Body of pancreas (tissue), 4 donors: Measurements from ENCODE around the gene NTRK2.

Experiments used
- CTCF ChIP-seq, 7 experiments: fragments of 450-650 bp in 4 of 7; fragments of 200-600 bp in 3 of 7; sonication (generic) in 3 of 7; IDR thresholded peaks; one replicate each; pipeline ENCODE4 v1.5.1; 2016 to 2019; ENCODE audit warnings: antibody characterized with exemption in 7 of 7
- POLR2A ChIP-seq, 3 donors: fragments of 450-650 bp; IDR thresholded peaks; one replicate each; pipeline ENCODE4 v1.6.1; 2016; ENCODE audit warnings: antibody characterized with exemption in 3 of 3, mild to moderate bottlenecking in 2 of 3

GRCh38 chr9:84943482-84944050 is 274.0 kb downstream of the NTRK2 start:
- TF ChIP-seq CTCF (IDR thresholded peaks at IDR 0.05) (no peak), POLR2A (IDR thresholded peaks at IDR 0.05) (no peak)
